Left lung (tissue), 10 donors: ENCODE measurements around the gene MAS1. TPM values are rescaled to one million over a fixed set of nuclear protein-coding genes. Genes with fewer than 3 reads are reported as not detected.
"Not testable (repeated sequence)": the region's sequence is repeated elsewhere in the genome, so short reads cannot be mapped to it uniquely, and the experiment has no call there.

ENCODE experiments used
- ATAC-seq: fragments of 200-7000 bp; cut with Tn5 transposase; one replicate; pipeline ENCODE4 v1.9.1; 2020; ENCODE audit warnings: moderate library complexity
- DNase-seq, 4 donors: peaks; one replicate each; pipeline ENCODE4 v3.0.0-alpha.2; 2013 to 2020
- H3K27ac ChIP-seq, 2 donors: fragments of 200-600 bp; sonication (generic) in 1 of 2; one replicate each; pipeline versions ENCODE4 v1.5.0 to v1.8.0; 2020 to 2021
- H3K27me3 ChIP-seq, 2 donors: fragments of 200-600 bp; sonication (generic) in 1 of 2; one replicate each; pipeline versions ENCODE4 v1.5.0 to v1.8.0; 2020 to 2021
- H3K36me3 ChIP-seq, 2 donors: fragments of 200-600 bp; sonication (generic) in 1 of 2; one replicate each; pipeline versions ENCODE4 v1.5.0 to v1.8.0; 2020 to 2021
- H3K4me1 ChIP-seq, 2 donors: fragments of 200-600 bp; one replicate each; pipeline ENCODE4 v1.8.0; 2021
- H3K4me3 ChIP-seq, 2 donors: fragments of 200-600 bp; sonication (generic) in 1 of 2; one replicate each; pipeline versions ENCODE4 v1.5.0 to v1.8.0; 2020 to 2021; ENCODE audit warnings: mild to moderate bottlenecking in 1 of 2
- H3K9me3 ChIP-seq, 2 donors: fragments of 200-600 bp; sonication (generic) in 1 of 2; one replicate each; pipeline versions ENCODE4 v1.5.0 to v1.8.0; 2020 to 2021
- intact Hi-C, 2 donors: fragments of 100-400 bp; cut with DNase I; formaldehyde crosslinking; loops; one replicate each; pipeline versions ENCODE4 v1.11.2 to v1.14.2; 2022
- polyA plus RNA-seq, 6 donors: library from polyadenylated mRNA; unstranded; fragments of 120-200 nt; gene quantifications; one replicate each; pipeline ENCODE4 v1.2.1, GENCODE V29; 2013; ENCODE audit not compliant: insufficient read length in 6 of 6
- total RNA-seq, 2 donors: library from RNA; stranded (reverse); fragmentation: NEBNext Ultra II Directional; extraction: Animal tissue kit (Norgen Biotek cat#: 25700); gene quantifications; one replicate each; pipeline ENCODE4 v1.2.1, GENCODE V29; 2021
- TF ChIP-seq, protein P1 (sequence below), 2 donors: fragments of 200-600 bp; sonication (generic) in 1 of 2; IDR thresholded peaks; one replicate each; pipeline versions ENCODE4 v1.5.0 to v1.8.0; 2021; ENCODE audit warnings: antibody characterized with exemption in 2 of 2
- donor health status: DM: no; HTN: yes; CAD: no.
- donor health status: DM: no; HTN: no; CAD: no.

The MAS1 gene
- total and polyA plus RNA-seq, 8 donors = 0.02 to 0.07 (median 0.04) TPM; not detected in 1

DNA sequence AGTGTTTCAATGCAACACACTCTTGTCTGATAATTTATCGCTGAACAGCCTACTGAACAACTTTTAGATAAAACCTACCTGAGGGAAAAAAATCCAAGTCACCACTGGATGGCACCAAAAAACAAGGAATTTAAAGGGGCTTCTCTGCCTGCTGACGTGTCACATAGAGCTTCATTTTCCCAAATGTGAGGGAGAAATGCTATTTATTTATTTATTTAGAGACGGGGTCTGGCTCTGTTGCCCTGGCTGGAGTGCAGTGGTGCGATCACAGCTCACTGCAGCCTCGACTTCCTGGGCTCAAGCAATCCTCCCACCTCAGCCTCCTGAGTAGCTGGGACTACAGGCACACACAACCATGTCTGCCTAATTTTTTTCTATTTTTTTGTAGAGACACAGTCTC lies 27.4 kb upstream of the MAS1 start:
- intact Hi-C loops = loop anchor here in 1 of 2 donors (10.0 kb wide), 2 partner anchors 81 to 591 kb away; no protein-coding TSS in a partner anchor
- DNase-seq (peak in 2 of 4 donors; percentile 53 to 76), ATAC-seq (peak; percentile 90)
- not testable (repeated sequence) for H3K27me3 ChIP-seq, H3K27ac ChIP-seq, H3K36me3 ChIP-seq, H3K4me3 ChIP-seq, H3K9me3 ChIP-seq, H3K4me1 ChIP-seq
- TF ChIP-seq, protein P1, sequence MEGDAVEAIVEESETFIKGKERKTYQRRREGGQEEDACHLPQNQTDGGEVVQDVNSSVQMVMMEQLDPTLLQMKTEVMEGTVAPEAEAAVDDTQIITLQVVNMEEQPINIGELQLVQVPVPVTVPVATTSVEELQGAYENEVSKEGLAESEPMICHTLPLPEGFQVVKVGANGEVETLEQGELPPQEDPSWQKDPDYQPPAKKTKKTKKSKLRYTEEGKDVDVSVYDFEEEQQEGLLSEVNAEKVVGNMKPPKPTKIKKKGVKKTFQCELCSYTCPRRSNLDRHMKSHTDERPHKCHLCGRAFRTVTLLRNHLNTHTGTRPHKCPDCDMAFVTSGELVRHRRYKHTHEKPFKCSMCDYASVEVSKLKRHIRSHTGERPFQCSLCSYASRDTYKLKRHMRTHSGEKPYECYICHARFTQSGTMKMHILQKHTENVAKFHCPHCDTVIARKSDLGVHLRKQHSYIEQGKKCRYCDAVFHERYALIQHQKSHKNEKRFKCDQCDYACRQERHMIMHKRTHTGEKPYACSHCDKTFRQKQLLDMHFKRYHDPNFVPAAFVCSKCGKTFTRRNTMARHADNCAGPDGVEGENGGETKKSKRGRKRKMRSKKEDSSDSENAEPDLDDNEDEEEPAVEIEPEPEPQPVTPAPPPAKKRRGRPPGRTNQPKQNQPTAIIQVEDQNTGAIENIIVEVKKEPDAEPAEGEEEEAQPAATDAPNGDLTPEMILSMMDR (IDR thresholded peaks at IDR 0.05) = peak in 1 of 2 donors; percentile 35

DNA sequence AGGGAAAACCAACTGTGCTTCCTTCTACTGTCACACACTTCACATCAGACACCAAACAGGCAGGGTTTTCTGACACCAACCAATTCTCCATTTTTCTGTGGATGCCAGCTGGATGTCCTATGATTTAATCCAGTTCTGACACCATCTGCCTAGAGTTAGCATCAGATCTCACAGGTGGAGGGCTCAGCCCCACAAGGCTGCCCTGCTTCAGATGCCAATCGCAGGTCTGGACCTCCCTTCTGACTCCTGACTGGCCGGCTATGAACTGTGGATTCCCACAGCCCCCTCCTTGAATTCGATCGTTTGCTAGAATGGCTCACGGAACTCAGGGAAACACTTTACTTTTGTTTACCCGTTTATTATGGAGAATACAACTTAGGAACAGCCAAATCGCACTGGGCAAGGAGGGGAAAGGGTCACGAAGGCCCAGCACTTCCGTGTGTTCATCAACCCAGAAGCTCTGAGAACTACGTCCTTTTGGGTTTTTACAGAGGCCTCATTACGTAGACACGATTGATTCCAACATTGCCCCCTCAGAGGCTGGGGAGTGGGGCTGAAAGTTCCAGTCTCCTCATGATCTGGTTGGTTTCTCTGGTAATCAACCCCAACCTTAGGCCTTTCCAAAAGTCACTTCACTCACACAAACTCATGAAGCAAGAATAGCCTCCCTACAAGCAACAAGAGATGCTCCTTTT lies 25.4 kb upstream of the MAS1 start:
- H3K36me3 ChIP-seq = no peaks in the 10 kb centered on the region
- peaks cover 0 to 5% of the 10 kb centered on the region in 2 donors for H3K27me3 ChIP-seq
- H3K4me1 ChIP-seq = peaks cover 0 to 6% of the 10 kb centered on the region in 2 donors
- ATAC-seq = no peak
- TF ChIP-seq, protein P1 (IDR thresholded peaks at IDR 0.05) = no peak
- intact Hi-C loops = loop anchor here in 1 of 2 donors (10.0 kb wide), 2 partner anchors 79 to 589 kb away; no protein-coding TSS in a partner anchor
- DNase-seq = no peak
- no peaks in the 10 kb centered on the region for H3K9me3 ChIP-seq
- no peak overlapping the region for H3K4me3 ChIP-seq
- H3K27ac ChIP-seq = no peak overlapping the region

DNA sequence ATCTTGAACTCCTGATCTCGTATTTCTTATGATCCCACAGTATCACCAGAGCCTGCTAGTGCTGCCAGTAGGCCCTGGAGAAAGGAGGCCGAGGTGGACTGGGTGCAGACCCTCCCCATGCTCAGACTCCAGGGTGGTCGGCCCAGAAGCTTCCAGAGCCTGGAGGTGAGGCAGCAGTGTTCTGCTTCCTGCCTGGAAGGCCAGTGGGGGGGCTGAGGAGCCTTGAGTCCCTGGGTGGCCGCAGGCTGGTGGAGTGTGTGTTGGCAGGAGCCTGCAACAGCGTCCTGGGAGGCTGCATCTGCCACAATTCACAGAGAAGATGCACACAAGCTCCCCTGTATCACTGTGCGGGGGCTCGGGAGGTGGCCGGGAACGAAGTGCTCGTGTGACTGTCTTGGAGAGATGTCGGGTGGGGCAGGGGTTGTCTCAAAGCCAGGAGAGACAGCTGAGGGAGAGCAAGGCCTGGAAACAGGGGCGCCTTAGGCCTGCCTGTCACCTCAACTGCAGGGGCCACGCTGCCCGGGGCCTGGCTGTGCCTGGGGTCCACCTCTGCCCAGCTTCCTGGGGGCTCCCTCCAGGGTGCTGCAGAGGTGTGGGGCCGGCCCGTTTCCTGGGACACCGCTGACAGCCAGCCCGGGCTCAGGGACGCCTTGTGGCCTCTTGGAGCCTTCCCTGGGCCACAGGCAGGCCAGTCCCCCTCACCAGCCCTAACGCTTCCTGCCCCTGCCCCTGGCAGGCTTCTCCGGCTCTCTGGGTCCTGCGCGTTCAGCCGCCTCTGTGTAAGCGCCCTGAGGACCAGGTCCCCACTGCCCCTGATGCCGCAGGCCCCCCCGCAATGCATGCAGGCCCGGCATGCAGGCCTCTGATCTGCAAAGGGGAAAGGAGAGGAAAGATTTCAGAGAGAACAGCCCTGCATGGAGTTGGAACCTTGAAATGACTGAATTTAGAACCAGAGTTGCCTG lies 24.2 kb upstream of the MAS1 start:
- Histone ChIP-seq H3K27ac (no peak overlapping the region), H3K36me3 (no peaks in the 10 kb centered on the region), H3K9me3 (no peaks in the 10 kb centered on the region), H3K4me1 (peaks cover 0 to 5% of the 10 kb centered on the region in 2 donors), H3K4me3 (no peak overlapping the region), H3K27me3 (peaks cover 0 to 5% of the 10 kb centered on the region in 2 donors)
- DNase-seq (no peak), ATAC-seq (no peak)
- intact Hi-C loops = loop anchor here in 1 of 2 donors (10.0 kb wide), 2 partner anchors 78 to 588 kb away; no protein-coding TSS in a partner anchor
- TF ChIP-seq, protein P1 (IDR thresholded peaks at IDR 0.05) = no peak

DNA sequence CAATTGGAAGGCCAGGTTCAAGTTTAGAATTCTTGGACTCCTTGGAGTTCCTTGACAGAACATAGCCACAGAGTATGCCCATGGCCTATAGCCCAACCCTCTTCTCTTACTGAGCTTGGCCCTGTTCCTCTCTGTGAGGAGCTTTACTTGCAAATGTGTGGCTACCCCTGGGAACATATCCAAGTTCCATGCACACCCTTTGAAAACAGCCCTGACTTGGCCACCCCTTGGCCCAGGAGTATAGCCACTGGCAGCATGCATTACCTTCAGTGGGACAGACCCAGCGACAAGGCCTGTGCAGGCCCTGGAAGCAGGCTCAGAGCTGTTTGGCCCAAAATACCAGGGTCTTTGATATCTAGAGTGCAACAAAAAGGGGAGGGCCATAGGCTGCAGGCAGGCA lies 19.5 kb upstream of the MAS1 start:
- Histone ChIP-seq H3K36me3 (no peaks in the 10 kb centered on the region), H3K4me1 (no peaks in the 10 kb centered on the region), H3K4me3 (no peak overlapping the region), H3K27ac (no peak overlapping the region), H3K9me3 (no peaks in the 10 kb centered on the region), H3K27me3 (no peaks in the 10 kb centered on the region)
- intact Hi-C loops = no loop called here
- DNase-seq = no peak
- TF ChIP-seq, protein P1 (IDR thresholded peaks at IDR 0.05) = no peak
- peak; percentile 34 for ATAC-seq

DNA sequence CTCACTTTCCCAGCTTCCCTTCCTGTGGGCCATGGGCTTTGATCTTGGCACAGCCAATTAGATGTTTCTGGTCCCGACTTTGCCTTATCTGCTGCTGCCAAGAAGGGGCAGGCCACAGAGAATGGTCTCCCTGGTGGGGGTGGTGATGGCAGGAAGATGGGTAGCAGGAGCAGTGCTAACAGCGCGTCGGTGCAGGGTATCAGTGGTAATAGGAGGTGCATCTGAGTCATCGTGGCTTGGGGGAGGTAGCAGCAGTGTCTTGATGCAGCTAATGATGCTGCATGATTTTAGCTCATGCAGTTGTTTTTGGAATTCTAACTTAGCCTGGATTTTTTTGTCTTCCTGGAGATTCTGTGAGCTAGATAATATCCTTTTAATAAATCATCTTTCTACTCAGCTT lies 18.9 kb upstream of the MAS1 start:
- Histone ChIP-seq H3K27me3 (no peaks in the 10 kb centered on the region), H3K4me1 (no peaks in the 10 kb centered on the region), H3K27ac (no peak overlapping the region), H3K36me3 (no peaks in the 10 kb centered on the region), H3K4me3 (no peak overlapping the region), H3K9me3 (no peaks in the 10 kb centered on the region)
- DNase-seq = no peak
- TF ChIP-seq, protein P1 (IDR thresholded peaks at IDR 0.05) = no peak
- intact Hi-C loops = no loop called here
- ATAC-seq = no peak
